ENCODE data around the gene ATG4B. TPM values are rescaled to one million over a fixed set of nuclear protein-coding genes. Genes with fewer than 3 reads are reported as not detected.

ATG4B gene
- total RNA-seq, 1 experiment from 2014 or later: 70.9 TPM

- ChIA-PET CTCF (no interaction called here), POLR2A (no interaction called here)
- Mint-ChIP-seq H3K27me3 (ENCODE audit: insufficient read depth, unreplicated experiment) (no peaks in the 10 kb centered on the region), H3K4me3 (ENCODE audit: unreplicated experiment) (no peak overlapping the region), H3K27ac (ENCODE audit: low read depth, unreplicated experiment) (no peak overlapping the region), H3K36me3 (ENCODE audit: insufficient read depth, unreplicated experiment) (peaks cover 48% of the 10 kb centered on the region), H3K9me3 (ENCODE audit: unreplicated experiment) (no peaks in the 10 kb centered on the region), H3K4me1 (ENCODE audit: insufficient read depth, unreplicated experiment) (peaks cover 6% of the 10 kb centered on the region)
- intact Hi-C loops (cut with micrococcal nuclease): no loop called here
- TF ChIP-seq CTCF (IDR thresholded peaks at IDR 0.05; ENCODE audit: unreplicated experiment): no peak
- BruUV-seq (replicated peaks): no TSS peak
- no peak for DNase-seq (ENCODE audit: unreplicated experiment)
These were observed 40.8 kb downstream of the ATG4B start for GRCh38 chr2:241678307-241678706.

- Mint-ChIP-seq H3K36me3 (ENCODE audit: insufficient read depth, unreplicated experiment) (peaks cover 48% of the 10 kb centered on the region), H3K27ac (ENCODE audit: low read depth, unreplicated experiment) (no peak overlapping the region), H3K4me1 (ENCODE audit: insufficient read depth, unreplicated experiment) (peaks cover 6% of the 10 kb centered on the region), H3K27me3 (ENCODE audit: insufficient read depth, unreplicated experiment) (no peaks in the 10 kb centered on the region), H3K9me3 (ENCODE audit: unreplicated experiment) (no peaks in the 10 kb centered on the region), H3K4me3 (ENCODE audit: unreplicated experiment) (no peak overlapping the region)
- intact Hi-C loops (cut with micrococcal nuclease): no loop called here
- DNase-seq (ENCODE audit: unreplicated experiment): no peak
- TF ChIP-seq CTCF (IDR thresholded peaks at IDR 0.05; ENCODE audit: unreplicated experiment): no peak
- ChIA-PET CTCF (interaction anchor here (0.6 kb wide), 1 partner anchor 21 kb away, joined by 3 read pairs; no protein-coding TSS in a partner anchor), POLR2A (no interaction called here)
- BruUV-seq (replicated peaks): no TSS peak
These were observed 41.5 kb downstream of the ATG4B start for GRCh38 chr2:241678784-241679540.

DNA sequence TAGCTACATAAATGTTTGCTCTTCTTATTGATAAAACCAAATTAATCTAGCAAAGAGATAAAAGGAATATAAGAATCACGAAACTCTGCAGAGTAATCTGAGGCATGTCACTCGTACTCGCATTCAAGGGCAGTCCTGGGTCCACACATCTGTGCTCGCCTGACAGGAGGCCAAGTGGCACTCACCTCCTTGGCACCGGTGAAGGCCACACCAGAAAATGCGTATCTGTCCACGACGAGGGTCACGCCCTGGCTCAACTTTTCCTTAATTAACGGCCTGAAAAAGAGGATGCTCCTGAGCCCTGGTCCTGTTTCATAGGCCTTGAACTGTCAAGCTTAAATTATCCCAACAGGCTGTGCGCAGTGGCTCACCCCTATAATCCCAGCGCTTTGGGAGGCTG is 42.6 kb downstream of the ATG4B start:
- Mint-ChIP-seq H3K4me3 (ENCODE audit: unreplicated experiment) (no peak overlapping the region), H3K9me3 (ENCODE audit: unreplicated experiment) (no peaks in the 10 kb centered on the region), H3K27ac (ENCODE audit: low read depth, unreplicated experiment) (no peak overlapping the region), H3K4me1 (ENCODE audit: insufficient read depth, unreplicated experiment) (peaks cover 12% of the 10 kb centered on the region), H3K36me3 (ENCODE audit: insufficient read depth, unreplicated experiment) (peaks cover 45% of the 10 kb centered on the region), H3K27me3 (ENCODE audit: insufficient read depth, unreplicated experiment) (no peaks in the 10 kb centered on the region)
- CTCF ChIA-PET: interaction anchor here (0.6 kb wide), 1 partner anchor 20 kb away, joined by 3 read pairs; no protein-coding TSS in a partner anchor
- TF ChIP-seq CTCF (IDR thresholded peaks at IDR 0.05; ENCODE audit: unreplicated experiment): no peak
- intact Hi-C loops (cut with micrococcal nuclease): no loop called here
- no peak for DNase-seq (ENCODE audit: unreplicated experiment)
- BruUV-seq (replicated peaks): no TSS peak
- POLR2A ChIA-PET: no interaction called here

GRCh38 chr2:241680827-241681599 is 43.5 kb downstream of the ATG4B start:
- H3K9me3 Mint-ChIP-seq (ENCODE audit: unreplicated experiment): no peaks in the 10 kb centered on the region
- peak; percentile 83 for DNase-seq (ENCODE audit: unreplicated experiment)
- intact Hi-C loops (cut with micrococcal nuclease): no loop called here
- TF ChIP-seq CTCF (IDR thresholded peaks at IDR 0.05; ENCODE audit: unreplicated experiment): no peak
- ChIA-PET CTCF (no interaction called here), POLR2A (interaction anchor here (0.7 kb wide), 1 partner anchor 296 kb away, joined by 3 read pairs; no protein-coding TSS in a partner anchor)
- no TSS peak for BruUV-seq (replicated peaks)
- H3K4me1 Mint-ChIP-seq (ENCODE audit: insufficient read depth, unreplicated experiment): peaks cover 12% of the 10 kb centered on the region
- H3K27ac Mint-ChIP-seq (ENCODE audit: low read depth, unreplicated experiment): no peak overlapping the region
- no peak overlapping the region for H3K4me3 Mint-ChIP-seq (ENCODE audit: unreplicated experiment)
- H3K36me3 Mint-ChIP-seq (ENCODE audit: insufficient read depth, unreplicated experiment): peaks cover 42% of the 10 kb centered on the region
- H3K27me3 Mint-ChIP-seq (ENCODE audit: insufficient read depth, unreplicated experiment): no peaks in the 10 kb centered on the region

All from MCF 10A (cell line).